Activated T-cell treated with anti-CD3 and anti-CD28 coated beads, Interleukin-2, amount 50 U/mL, for 4 hours (primary cell): ENCODE results near the gene PDXP. TPM values are rescaled to one million over a fixed set of nuclear protein-coding genes. Genes with fewer than 3 reads are reported as not detected.
A peak's percentile ranks its signal among the peaks of the same experiment; 100 is the strongest.
"Not testable (repeated sequence)": the region's sequence is repeated elsewhere in the genome, so short reads cannot be mapped to it uniquely, and the experiment has no call there.

Experiments used
- ATAC-seq, 2 donors: fragments of 200-7000 bp; cut with Tn5 transposase; one replicate each; pipeline ENCODE4 v1.10.0; 2021
- DNase-seq: peaks from one replicate; pipeline ENCODE4 v3.0.0-alpha.2; 2020
- H3K27me3 Mint-ChIP-seq: one replicate; pipeline ENCODE4 v1.8.0; 2021; ENCODE audit warnings: low read depth, mixed read lengths
- H3K36me3 Mint-ChIP-seq: one replicate; pipeline ENCODE4 v1.8.0; 2022; ENCODE audit warnings: mixed read lengths; ENCODE audit not compliant: insufficient read depth
- H3K4me1 Mint-ChIP-seq: one replicate; pipeline ENCODE4 v1.8.0; 2021; ENCODE audit warnings: low read depth, mixed read lengths
- H3K4me3 Mint-ChIP-seq: one replicate; pipeline ENCODE4 v1.8.0; 2021; ENCODE audit warnings: mild to moderate bottlenecking, moderate library complexity, mixed read lengths
- H3K9me3 Mint-ChIP-seq: one replicate; pipeline ENCODE4 v1.8.0; 2021; ENCODE audit warnings: mixed read lengths
- total RNA-seq, 3 donors: library from RNA; stranded (reverse); gene quantifications; one replicate each; pipeline ENCODE4 v1.2.1, GENCODE V29; 2021

The PDXP gene
- total RNA-seq = 10 to 100 TPM; 39.0 to 50.2 (median 43.7) TPM

- H3K4me1 Mint-ChIP-seq = peaks cover 34% of the 10 kb centered on the region
- peak; percentile 98 for DNase-seq
- H3K4me3 Mint-ChIP-seq = peak within 1 kb of the TSS; percentile 87
- no peaks in the 10 kb centered on the region for H3K36me3 Mint-ChIP-seq
- H3K27me3 Mint-ChIP-seq = no peaks in the 10 kb centered on the region
- peak; percentile 96 to 97 for ATAC-seq
- no peaks in the 10 kb centered on the region for H3K9me3 Mint-ChIP-seq
These were observed at the start of gene PDXP for GRCh38 chr22:37658133-37659065. Gene PDXP, plus strand, starts transcription at chr22:37658723. Its CDS starts 60 bp downstream, at chr22:37658783.

GRCh38 chr22:37609240-37610152 is 49.0 kb upstream of the PDXP start:
- DNase-seq (no peak), ATAC-seq (no peak)
- Mint-ChIP-seq H3K4me1 (peaks cover 46% of the 10 kb centered on the region), H3K9me3 (no peaks in the 10 kb centered on the region), H3K4me3 (peak overlapping the region; percentile 98), H3K27me3 (no peaks in the 10 kb centered on the region), H3K36me3 (peaks cover under 1% of the 10 kb centered on the region)

- H3K36me3 Mint-ChIP-seq, H3K9me3 Mint-ChIP-seq, DNase-seq, ATAC-seq, H3K27me3 Mint-ChIP-seq: not testable (repeated sequence)
- peaks cover 41% of the 10 kb centered on the region for H3K4me1 Mint-ChIP-seq
- H3K4me3 Mint-ChIP-seq = peak overlapping the region; percentile 98
These were observed 48.4 kb upstream of the PDXP start for GRCh38 chr22:37610153-37610475.

GRCh38 chr22:37610480-37611129 is 47.9 kb upstream of the PDXP start:
- peaks cover 4% of the 10 kb centered on the region for H3K36me3 Mint-ChIP-seq
- ATAC-seq (no peak), DNase-seq (no peak)
- H3K9me3 Mint-ChIP-seq = no peaks in the 10 kb centered on the region
- H3K27me3 Mint-ChIP-seq = no peaks in the 10 kb centered on the region
- H3K4me3 Mint-ChIP-seq = peak overlapping the region; percentile 98
- peaks cover 36% of the 10 kb centered on the region for H3K4me1 Mint-ChIP-seq

GRCh38 chr22:37611207-37611606 is 47.3 kb upstream of the PDXP start:
- no peak for DNase-seq
- H3K4me3 Mint-ChIP-seq = no peak overlapping the region
- ATAC-seq = no peak
- H3K36me3 Mint-ChIP-seq = peaks cover 4% of the 10 kb centered on the region
- no peaks in the 10 kb centered on the region for H3K27me3 Mint-ChIP-seq
- H3K4me1 Mint-ChIP-seq = peaks cover 32% of the 10 kb centered on the region
- H3K9me3 Mint-ChIP-seq = no peaks in the 10 kb centered on the region

GRCh38 chr22:37616201-37617083 is 42.1 kb upstream of the PDXP start:
- no peaks in the 10 kb centered on the region for H3K27me3 Mint-ChIP-seq
- peaks cover 3% of the 10 kb centered on the region for H3K4me1 Mint-ChIP-seq
- H3K4me3 Mint-ChIP-seq = no peak overlapping the region
- ATAC-seq (no peak), DNase-seq (no peak)
- H3K36me3 Mint-ChIP-seq = peaks cover 11% of the 10 kb centered on the region
- H3K9me3 Mint-ChIP-seq = no peaks in the 10 kb centered on the region

GRCh38 chr22:37617431-37617830 is 41.1 kb upstream of the PDXP start:
- ATAC-seq = no peak
- no peaks in the 10 kb centered on the region for H3K9me3 Mint-ChIP-seq
- H3K36me3 Mint-ChIP-seq = peaks cover 11% of the 10 kb centered on the region

GRCh38 chr22:37618072-37618656 is 40.4 kb upstream of the PDXP start:
- DNase-seq = no peak
- H3K36me3 Mint-ChIP-seq = peaks cover 11% of the 10 kb centered on the region
- no peaks in the 10 kb centered on the region for H3K27me3 Mint-ChIP-seq
- ATAC-seq = no peak
- peaks cover 5% of the 10 kb centered on the region for H3K4me1 Mint-ChIP-seq
- H3K9me3 Mint-ChIP-seq = no peaks in the 10 kb centered on the region
- H3K4me3 Mint-ChIP-seq = no peak overlapping the region

More at GRCh38 chr22:37617431-37617830, 41.1 kb upstream of the PDXP start:
- no peaks in the 10 kb centered on the region for H3K27me3 Mint-ChIP-seq
- DNase-seq = no peak
- peaks cover 3% of the 10 kb centered on the region for H3K4me1 Mint-ChIP-seq
- no peak overlapping the region for H3K4me3 Mint-ChIP-seq

- Mint-ChIP-seq H3K27me3 (no peaks in the 10 kb centered on the region), H3K9me3 (no peaks in the 10 kb centered on the region), H3K36me3 (peaks cover 13% of the 10 kb centered on the region), H3K4me1 (peaks cover 6% of the 10 kb centered on the region), H3K4me3 (no peak overlapping the region)
- ATAC-seq (no peak), DNase-seq (no peak)
These were observed 39.8 kb upstream of the PDXP start for GRCh38 chr22:37618674-37619073.

- H3K4me3 Mint-ChIP-seq = no peak overlapping the region
- peaks cover 11% of the 10 kb centered on the region for H3K36me3 Mint-ChIP-seq
- H3K27me3 Mint-ChIP-seq = no peaks in the 10 kb centered on the region
- H3K9me3 Mint-ChIP-seq = no peaks in the 10 kb centered on the region
- DNase-seq (no peak), ATAC-seq (no peak)
- peaks cover 16% of the 10 kb centered on the region for H3K4me1 Mint-ChIP-seq
These were observed 38.5 kb upstream of the PDXP start for GRCh38 chr22:37619991-37620390.

GRCh38 chr22:37621352-37621860 is 37.1 kb upstream of the PDXP start:
- Mint-ChIP-seq H3K4me1 (peaks cover 30% of the 10 kb centered on the region), H3K36me3 (peaks cover 14% of the 10 kb centered on the region), H3K27me3 (no peaks in the 10 kb centered on the region), H3K9me3 (no peaks in the 10 kb centered on the region), H3K4me3 (no peak overlapping the region)
- DNase-seq (no peak), ATAC-seq (no peak)

GRCh38 chr22:37623075-37624016 is 35.2 kb upstream of the PDXP start:
- Mint-ChIP-seq H3K27me3 (no peaks in the 10 kb centered on the region), H3K4me1 (peaks cover 48% of the 10 kb centered on the region), H3K9me3 (no peaks in the 10 kb centered on the region), H3K4me3 (no peak overlapping the region), H3K36me3 (peaks cover 11% of the 10 kb centered on the region)
- ATAC-seq = peak; percentile 82
- peak; percentile 76 for DNase-seq
